Measurements from ENCODE around the gene EPN2.

- TF ChIP-seq GATA2 (IDR thresholded peaks at IDR 0.05; ENCODE audit: low read depth, low read length) (no peak), GATA3 (IDR thresholded peaks at IDR 0.05; ENCODE audit: low read depth, low read length) (no peak)
These were observed 122.0 kb downstream of the EPN2 start for GRCh38 chr17:19359151-19359550.
